A549 (cell line): Measurements from ENCODE around the gene LIPF. TPM values are rescaled to one million over a fixed set of nuclear protein-coding genes. Genes with fewer than 3 reads are reported as not detected.

Source experiments
- ATAC-seq, 2 experiments: fragments of 200-7000 bp in 1 of 2; fragments of >200 bp in 1 of 2; cut with Nextera tagmentation in 1 of 2; cut with Tn5 transposase in 1 of 2; 3 replicates each; pipeline versions ENCODE4 v1.8.0 to v1.9.1; 2018 to 2020; ENCODE audit warnings: mild to moderate bottlenecking in 1 of 2, moderate library complexity in 1 of 2
- CTCF ChIA-PET: fragments of 300-600 bp; sonication (Branson Sonifier 250); formaldehyde crosslinking; extraction: SDS; loops from one replicate; lab custom pipeline; 2021; ENCODE audit warnings: antibody characterized with exemption, inconsistent platforms; lab: Yijun Ruan, JAX
- POLR2A ChIA-PET: fragments of 350-600 bp; formaldehyde crosslinking; extraction: SDS; loops from one replicate; lab custom pipeline; 2021; ENCODE audit warnings: antibody characterized with exemption, inconsistent platforms; lab: Yijun Ruan, JAX
- DNase-seq, 2 experiments: peaks; one replicate each; pipeline versions ENCODE4 v3.0.0 to v3.0.0-alpha.2; 2011 to 2016; ENCODE audit warnings: low read depth in 1 of 2, low spot score in 1 of 2
- FAIRE-seq: peaks from 2 replicates; lab custom pipeline; 2011; peaks lifted over from hg19 to GRCh38; lab: Jason Lieb, UNC
- H3K27ac ChIP-seq, 2 experiments: fragments of >200 bp; sonication (Bioruptor Twin); formaldehyde crosslinking; 3 replicates each; pipeline ENCODE4 v1.5.1; 2016 to 2017
- H3K4me1 ChIP-seq: fragments of >200 bp; sonication (Bioruptor Twin); formaldehyde crosslinking; 3 replicates; pipeline ENCODE4 v1.6.1; 2016
- H3K4me2 ChIP-seq: fragments of >200 bp; sonication (Bioruptor Twin); formaldehyde crosslinking; 3 replicates; pipeline ENCODE4 v1.6.1; 2016
- H3K4me3 ChIP-seq: fragments of >200 bp; sonication (Bioruptor Twin); formaldehyde crosslinking; 3 replicates; pipeline ENCODE4 v1.5.1; 2016
- H3K9me3 ChIP-seq: fragments of >200 bp; sonication (Bioruptor Twin); formaldehyde crosslinking; 3 replicates; pipeline ENCODE4 v1.6.1; 2016
- CBX8 ChIP-seq: fragments of 200-600 bp; sonication (generic); IDR thresholded peaks from 2 replicates; pipeline ENCODE4 v1.6.1; 2016
- CEBPB ChIP-seq, 2 experiments: fragments of >200 bp in 1 of 2; sonication (Bioruptor Twin) in 1 of 2; formaldehyde crosslinking in 1 of 2; IDR thresholded peaks; 2 replicates each; pipeline ENCODE4 v1.6.1; 2012 to 2016
- CHD4 ChIP-seq: fragments of 200-600 bp; sonication (generic); IDR thresholded peaks from 2 replicates; pipeline ENCODE4 v1.6.1; 2016; ENCODE audit warnings: antibody characterized with exemption, mild to moderate bottlenecking, borderline replicate concordance
- ELK1 ChIP-seq: fragments of 150-350 bp; IDR thresholded peaks from 2 replicates; pipeline ENCODE4 v1.6.1; 2014; ENCODE audit warnings: low read depth, mild to moderate bottlenecking, low read length
- ESRRA ChIP-seq: fragments of 150-350 bp; IDR thresholded peaks from 2 replicates; pipeline ENCODE4 v1.6.1; 2014; ENCODE audit warnings: mild to moderate bottlenecking, low read length, borderline replicate concordance
- FOSB ChIP-seq: fragments of 250-450 bp; sonication (Bioruptor Pico); IDR thresholded peaks from 2 replicates; pipeline ENCODE4 v1.5.0; 2020; ENCODE audit warnings: mild to moderate bottlenecking, moderate library complexity
- HDAC2 ChIP-seq: fragments of 200-600 bp; sonication (generic); IDR thresholded peaks from 2 replicates; pipeline ENCODE4 v1.6.1; 2016
- HEYL ChIP-seq: fragments of 250-450 bp; sonication (Bioruptor Pico); IDR thresholded peaks from 2 replicates; pipeline ENCODE4 v1.8.0; 2021; ENCODE audit warnings: mild to moderate bottlenecking, moderate library complexity
- HMGXB4 ChIP-seq: fragments of 250-450 bp; sonication (Bioruptor Pico); IDR thresholded peaks from 2 replicates; pipeline ENCODE4 v1.5.0; 2021; ENCODE audit warnings: mild to moderate bottlenecking, moderate library complexity, borderline replicate concordance
- HOXB13 ChIP-seq: fragments of 250-450 bp; sonication (Bioruptor Pico); IDR thresholded peaks from 2 replicates; pipeline ENCODE4 v1.5.0; 2020; ENCODE audit warnings: low read depth, mild to moderate bottlenecking, moderate library complexity
- JUN ChIP-seq, 2 experiments: fragments of >200 bp; sonication (Bioruptor Twin); formaldehyde crosslinking; IDR thresholded peaks; 2 replicates in 1 of 2; 3 replicates in 1 of 2; pipeline ENCODE4 v1.6.1; 2016 to 2017
- JUNB ChIP-seq: fragments of >200 bp; sonication (Bioruptor Twin); formaldehyde crosslinking; IDR thresholded peaks from 2 replicates; pipeline ENCODE4 v1.6.1; 2016
- KDM5A ChIP-seq: fragments of 200-600 bp; sonication (generic); IDR thresholded peaks from 2 replicates; pipeline ENCODE4 v1.6.1; 2016; ENCODE audit warnings: antibody characterized with exemption, mild to moderate bottlenecking
- MYC ChIP-seq: IDR thresholded peaks from 2 replicates; pipeline ENCODE4 v1.6.1; 2012; ENCODE audit warnings: mild to moderate bottlenecking, inconsistent platforms, low read length, improper control_type of control experiment, borderline replicate concordance
- PBX3 ChIP-seq: IDR thresholded peaks from 2 replicates; pipeline ENCODE4 v1.6.1; 2012
- PHF8 ChIP-seq: fragments of 200-600 bp; sonication (generic); IDR thresholded peaks from 2 replicates; pipeline ENCODE4 v1.6.1; 2016; ENCODE audit warnings: low read depth, mild to moderate bottlenecking, antibody characterized with exemption, moderate library complexity, borderline replicate concordance
- POLR2A ChIP-seq: IDR thresholded peaks from 2 replicates; pipeline ENCODE4 v1.6.1; 2012; ENCODE audit warnings: mild to moderate bottlenecking, low read length
- RARB ChIP-seq: fragments of 250-450 bp; sonication (Bioruptor Pico); IDR thresholded peaks from 2 replicates; pipeline ENCODE4 v1.8.0; 2021; ENCODE audit warnings: mild to moderate bottlenecking, moderate library complexity
- REST ChIP-seq: fragments of 200-600 bp; sonication (generic); IDR thresholded peaks from 2 replicates; pipeline ENCODE4 v1.6.1; 2016; ENCODE audit warnings: antibody characterized with exemption, mild to moderate bottlenecking, moderate library complexity
- SMC3 ChIP-seq: fragments of >200 bp; sonication (Bioruptor Twin); formaldehyde crosslinking; IDR thresholded peaks from 3 replicates; pipeline ENCODE4 v1.6.1; 2018; ENCODE audit warnings: inconsistent platforms
- SREBF2 ChIP-seq: fragments of 450-650 bp; IDR thresholded peaks from 2 replicates; pipeline ENCODE4 v1.6.1; 2014; ENCODE audit warnings: mild to moderate bottlenecking, moderate library complexity
- ZNF302 ChIP-seq: fragments of 250-450 bp; sonication (Bioruptor Pico); IDR thresholded peaks from 2 replicates; pipeline ENCODE4 v1.9.0; 2021; ENCODE audit warnings: inconsistent platforms, mild to moderate bottlenecking, moderate library complexity
- WGBS: methylation state at CpG from one replicate; pipeline ENCODE4 v1.1.6; 2017; ENCODE audit errors: missing lambda C conversion rate; 5-methylcytosine and 5-hydroxymethylcytosine counted together
- polyA plus RNA-seq, 4 experiments: library from polyadenylated mRNA; depleted of rRNA in 3 of 4; stranded (reverse); fragments of >200 nt; fragmentation: RNase III in 1 of 4; extraction: RNeasy Plus Mini Kit Qiagen cat#74134 plus additional on column Dnase treatment in 1 of 4; gene quantifications; 2 replicates in 3 of 4; 3 replicates in 1 of 4; pipeline ENCODE4 v1.2.3, GENCODE V29; 2011 to 2017
- TF ChIP-seq, protein P1 (sequence below): fragments of >200 bp; sonication (Bioruptor Twin); formaldehyde crosslinking; IDR thresholded peaks from 3 replicates; pipeline ENCODE4 v1.5.1; 2016

Gene LIPF
- polyA plus RNA-seq, 2 of the 4 experiments (the other 2 are of a cell fraction) = not detected

DNA sequence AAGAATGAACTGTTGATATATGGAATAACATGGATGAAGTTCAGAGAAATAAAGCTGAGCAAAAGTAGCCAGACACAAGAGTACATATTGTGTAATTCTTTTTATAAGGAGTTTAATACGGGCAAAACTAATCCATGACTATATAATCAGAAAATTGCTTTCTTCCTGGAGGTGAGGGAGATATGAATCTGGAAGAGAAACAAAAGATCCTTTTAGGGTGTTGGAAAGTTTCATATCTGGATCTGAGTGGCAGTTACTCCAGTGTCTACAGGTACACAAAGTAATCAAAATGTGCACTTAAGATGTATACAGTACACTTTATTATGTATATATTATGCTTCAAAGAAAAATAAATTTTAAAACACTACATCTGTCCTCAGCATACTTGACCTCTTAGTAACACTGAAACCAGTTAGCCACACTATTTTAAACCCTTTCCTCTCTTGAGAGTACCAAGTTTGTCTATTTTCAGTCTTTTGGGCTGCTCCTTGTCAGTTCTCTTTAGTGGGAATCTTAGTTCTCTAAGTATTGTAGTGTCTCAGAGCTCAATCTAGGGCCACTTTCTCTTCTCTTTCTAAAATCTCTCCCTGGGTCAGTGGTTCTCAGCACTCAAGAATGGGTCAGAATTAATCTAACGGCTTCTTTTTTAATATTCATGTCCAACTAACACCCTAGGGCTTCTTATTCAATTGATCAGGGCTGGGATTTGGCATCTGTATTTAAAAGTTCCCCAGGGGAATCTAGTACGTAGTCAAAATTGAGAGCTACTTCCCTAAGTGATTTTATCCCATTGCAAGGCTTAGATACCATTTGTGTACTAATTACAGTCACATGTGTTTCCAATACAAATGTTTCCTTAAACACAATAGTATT, 4.3 kb upstream of the LIPF start:
- CTCF ChIA-PET = interaction anchor here (0.9 kb wide), 1 partner anchor 176 kb away, joined by 3 read pairs; no protein-coding TSS in a partner anchor
- H3K9me3 ChIP-seq = no peaks in the 10 kb centered on the region
- no peak for DNase-seq
- POLR2A ChIA-PET = no interaction called here
- no peak for TF ChIP-seq KDM5A
- no peak for TF ChIP-seq HEYL (CRISPR knock-in tag)
- no peak for TF ChIP-seq JUN (IDR thresholded peaks at IDR 0.05)
- no peak for TF ChIP-seq CHD4
- no peak for TF ChIP-seq CBX8
- TF ChIP-seq ESRRA = no peak
- no peak for TF ChIP-seq CEBPB (IDR thresholded peaks at IDR 0.05)
- TF ChIP-seq JUNB = no peak
- no peak for TF ChIP-seq SMC3
- TF ChIP-seq REST = no peak
- no peak for TF ChIP-seq MYC
- TF ChIP-seq POLR2A = no peak
- TF ChIP-seq, protein P1, sequence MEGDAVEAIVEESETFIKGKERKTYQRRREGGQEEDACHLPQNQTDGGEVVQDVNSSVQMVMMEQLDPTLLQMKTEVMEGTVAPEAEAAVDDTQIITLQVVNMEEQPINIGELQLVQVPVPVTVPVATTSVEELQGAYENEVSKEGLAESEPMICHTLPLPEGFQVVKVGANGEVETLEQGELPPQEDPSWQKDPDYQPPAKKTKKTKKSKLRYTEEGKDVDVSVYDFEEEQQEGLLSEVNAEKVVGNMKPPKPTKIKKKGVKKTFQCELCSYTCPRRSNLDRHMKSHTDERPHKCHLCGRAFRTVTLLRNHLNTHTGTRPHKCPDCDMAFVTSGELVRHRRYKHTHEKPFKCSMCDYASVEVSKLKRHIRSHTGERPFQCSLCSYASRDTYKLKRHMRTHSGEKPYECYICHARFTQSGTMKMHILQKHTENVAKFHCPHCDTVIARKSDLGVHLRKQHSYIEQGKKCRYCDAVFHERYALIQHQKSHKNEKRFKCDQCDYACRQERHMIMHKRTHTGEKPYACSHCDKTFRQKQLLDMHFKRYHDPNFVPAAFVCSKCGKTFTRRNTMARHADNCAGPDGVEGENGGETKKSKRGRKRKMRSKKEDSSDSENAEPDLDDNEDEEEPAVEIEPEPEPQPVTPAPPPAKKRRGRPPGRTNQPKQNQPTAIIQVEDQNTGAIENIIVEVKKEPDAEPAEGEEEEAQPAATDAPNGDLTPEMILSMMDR = no peak
- TF ChIP-seq ELK1 = no peak
- TF ChIP-seq FOSB (CRISPR knock-in tag) = no peak
- no peak overlapping the region for H3K4me3 ChIP-seq
- no peak for FAIRE-seq
- no peak overlapping the region for H3K27ac ChIP-seq
- H3K4me1 ChIP-seq = no peaks in the 10 kb centered on the region
- no peak for ATAC-seq
- no peak overlapping the region for H3K4me2 ChIP-seq
- WGBS = 67% methylated on average over 3 of the region's 3 CpGs

- ChIA-PET POLR2A (no interaction called here), CTCF (interaction anchor here (0.9 kb wide), 1 partner anchor 176 kb away, joined by 3 read pairs; no protein-coding TSS in a partner anchor)
- no peak for FAIRE-seq
- no peak overlapping the region for H3K4me2 ChIP-seq
- no peak for TF ChIP-seq RARB (CRISPR knock-in tag)
- no peak for TF ChIP-seq ZNF302 (CRISPR knock-in tag)
- TF ChIP-seq HDAC2 = no peak
- no peak for TF ChIP-seq HMGXB4 (CRISPR knock-in tag)
- no peak for TF ChIP-seq SREBF2
- no peak for TF ChIP-seq HOXB13 (CRISPR knock-in tag)
- TF ChIP-seq PBX3 = no peak
- TF ChIP-seq PHF8 = no peak
- no peak overlapping the region for H3K27ac ChIP-seq
- ATAC-seq = no peak
- H3K4me3 ChIP-seq = no peak overlapping the region
- no peak for DNase-seq
- no peaks in the 10 kb centered on the region for H3K9me3 ChIP-seq
- WGBS = 36% methylated on average over 3 of the region's 3 CpGs
- no peaks in the 10 kb centered on the region for H3K4me1 ChIP-seq
These were observed 3.7 kb upstream of the LIPF start for GRCh38 chr10:88660598-88660884.
